HEK293 (cell line): ENCODE measurements around the gene RASD2.

Experiments
- CTCF ChIA-PET: fragments of 350-600 bp; formaldehyde crosslinking; extraction: SDS; loops from one replicate; lab custom pipeline; 2021; ENCODE audit warnings: antibody characterized with exemption; lab: Yijun Ruan, JAX
- POLR2A ChIA-PET: fragments of 300-600 bp; formaldehyde crosslinking; extraction: SDS; loops from one replicate; lab custom pipeline; 2020; ENCODE audit warnings: antibody characterized with exemption, inconsistent platforms; lab: Yijun Ruan, JAX
- H3K27ac ChIP-seq: fragments of 200-500 bp; sonication (Bioruptor generic); 2 replicates; pipeline ENCODE4 v1.5.1; 2014; ENCODE audit warnings: low read depth, low read length, control low read depth, inconsistent platforms; ENCODE audit errors: extremely low read depth
- H3K36me3 ChIP-seq, 2 experiments: fragments of 200-500 bp in 1 of 2; sonication (Bioruptor generic) in 1 of 2; 1 replicate in 1 of 2; 2 replicates in 1 of 2; pipeline ENCODE4 v1.5.1; 2014 to 2017; ENCODE audit warnings: inconsistent platforms in 2 of 2, low read length in 2 of 2; ENCODE audit not compliant: control insufficient read depth in 2 of 2, insufficient read depth in 1 of 2
- H3K4me1 ChIP-seq: fragments of 200-500 bp; sonication (Bioruptor generic); 2 replicates; pipeline ENCODE4 v1.5.1; 2014; ENCODE audit warnings: mild to moderate bottlenecking, low read length, inconsistent platforms; ENCODE audit not compliant: control insufficient read depth, insufficient read depth
- H3K4me3 ChIP-seq: 2 replicates; pipeline ENCODE4 v1.5.1; 2011; ENCODE audit warnings: low read depth, mild to moderate bottlenecking, control low read depth, low read length, moderate library complexity
- H3K9me3 ChIP-seq: fragments of 200-500 bp; sonication (Bioruptor generic); 2 replicates; pipeline ENCODE4 v1.5.1; 2014; ENCODE audit warnings: low read depth, low read length, inconsistent platforms; ENCODE audit not compliant: control insufficient read depth, insufficient read depth
- BCL11A ChIP-seq: fragments of 450-650 bp; formaldehyde crosslinking; IDR thresholded peaks from 2 replicates; pipeline ENCODE4 v1.5.1; 2016; ENCODE audit warnings: low read depth, missing biosample characterization, missing genetic modification characterization
- FEZF1 ChIP-seq: fragments of 450-650 bp; formaldehyde crosslinking; IDR thresholded peaks from 2 replicates; pipeline ENCODE4 v1.5.1; 2016; ENCODE audit warnings: missing biosample characterization, missing genetic modification characterization
- GLI4 ChIP-seq: fragments of 450-650 bp; formaldehyde crosslinking; IDR thresholded peaks from 2 replicates; pipeline ENCODE4 v1.5.1; 2016; ENCODE audit warnings: missing biosample characterization, missing genetic modification characterization
- GLIS1 ChIP-seq: fragments of 450-650 bp; formaldehyde crosslinking; IDR thresholded peaks from 2 replicates; pipeline ENCODE4 v1.5.1; 2016; ENCODE audit warnings: missing biosample characterization, missing genetic modification characterization
- HOXC10 ChIP-seq: sonication (generic); formaldehyde crosslinking; IDR thresholded peaks from 2 replicates; pipeline ENCODE4 v1.8.1; 2023; ENCODE audit warnings: mild to moderate bottlenecking, missing genetic modification reagents
- IKZF3 ChIP-seq: fragments of 450-650 bp; IDR thresholded peaks from 2 replicates; pipeline ENCODE4 v1.5.0; 2018; ENCODE audit warnings: missing biosample characterization, mild to moderate bottlenecking, missing genetic modification characterization, moderate library complexity
- KLF17 ChIP-seq: fragments of 450-650 bp; formaldehyde crosslinking; IDR thresholded peaks from 2 replicates; pipeline ENCODE4 v1.5.1; 2016; ENCODE audit warnings: missing biosample characterization, missing genetic modification characterization
- OSR2 ChIP-seq: fragments of 450-650 bp; formaldehyde crosslinking; IDR thresholded peaks from 2 replicates; pipeline ENCODE4 v1.5.1; 2016; ENCODE audit warnings: missing biosample characterization, missing genetic modification characterization
- PATZ1 ChIP-seq: fragments of 450-650 bp; formaldehyde crosslinking; IDR thresholded peaks from 2 replicates; pipeline ENCODE4 v1.5.1; 2016; ENCODE audit warnings: missing biosample characterization, missing genetic modification characterization
- REPIN1 ChIP-seq: fragments of 450-650 bp; formaldehyde crosslinking; IDR thresholded peaks from 2 replicates; pipeline ENCODE4 v1.5.1; 2017; ENCODE audit warnings: missing biosample characterization, missing genetic modification characterization, low read depth
- SETDB1 ChIP-seq: IDR thresholded peaks from one replicate; pipeline ENCODE4 v1.6.1; 2017; ENCODE audit warnings: mild to moderate bottlenecking, low read length, moderate library complexity, mixed read lengths; ENCODE audit not compliant: insufficient read length
- SP2 ChIP-seq: fragments of 450-650 bp; formaldehyde crosslinking; IDR thresholded peaks from 2 replicates; pipeline ENCODE4 v1.5.1; 2016; ENCODE audit warnings: missing biosample characterization, missing genetic modification characterization
- ZFP3 ChIP-seq: fragments of 450-650 bp; formaldehyde crosslinking; IDR thresholded peaks from 2 replicates; pipeline ENCODE4 v1.5.1; 2016; ENCODE audit warnings: low read depth, missing biosample characterization, missing genetic modification characterization
- ZIC2 ChIP-seq: fragments of 450-650 bp; formaldehyde crosslinking; IDR thresholded peaks from 2 replicates; pipeline ENCODE4 v1.5.1; 2016; ENCODE audit warnings: missing biosample characterization, missing genetic modification characterization
- ZNF114 ChIP-seq: fragments of 450-650 bp; formaldehyde crosslinking; IDR thresholded peaks from 2 replicates; pipeline ENCODE4 v1.5.0; 2017; ENCODE audit warnings: missing biosample characterization, missing genetic modification characterization
- ZNF16 ChIP-seq: fragments of 450-650 bp; formaldehyde crosslinking; IDR thresholded peaks from 2 replicates; pipeline ENCODE4 v1.5.1; 2016; ENCODE audit warnings: low read depth, missing biosample characterization, missing genetic modification characterization
- ZNF175 ChIP-seq: fragments of 450-650 bp; formaldehyde crosslinking; IDR thresholded peaks from 2 replicates; pipeline ENCODE4 v1.5.1; 2016; ENCODE audit warnings: missing biosample characterization, missing genetic modification characterization
- ZNF211 ChIP-seq: fragments of 450-650 bp; formaldehyde crosslinking; IDR thresholded peaks from 2 replicates; pipeline ENCODE4 v1.5.1; 2016; ENCODE audit warnings: low read depth, missing biosample characterization, missing genetic modification characterization
- ZNF292 ChIP-seq: fragments of 450-650 bp; formaldehyde crosslinking; IDR thresholded peaks from 2 replicates; pipeline ENCODE4 v1.5.1; 2016; ENCODE audit warnings: low read depth, missing biosample characterization, missing genetic modification characterization, borderline replicate concordance
- ZNF366 ChIP-seq: fragments of 450-650 bp; formaldehyde crosslinking; conservative IDR thresholded peaks from 2 replicates; pipeline ENCODE4 v1.5.1; 2016; ENCODE audit warnings: missing biosample characterization, missing genetic modification characterization
- ZNF416 ChIP-seq: fragments of 450-650 bp; formaldehyde crosslinking; IDR thresholded peaks from 2 replicates; pipeline ENCODE4 v1.5.1; 2016; ENCODE audit warnings: missing biosample characterization, missing genetic modification characterization
- ZNF664 ChIP-seq: fragments of 450-650 bp; formaldehyde crosslinking; IDR thresholded peaks from 2 replicates; pipeline ENCODE4 v1.5.1; 2016; ENCODE audit warnings: missing biosample characterization, missing genetic modification characterization
- ZNF843 ChIP-seq: fragments of 450-650 bp; formaldehyde crosslinking; IDR thresholded peaks from 2 replicates; pipeline ENCODE4 v1.5.1; 2016; ENCODE audit warnings: missing biosample characterization, missing genetic modification characterization
- TF ChIP-seq, protein P1 (sequence below): fragments of 450-650 bp; formaldehyde crosslinking; IDR thresholded peaks from 2 replicates; pipeline ENCODE4 v1.5.1; 2016; ENCODE audit warnings: missing biosample characterization, missing genetic modification characterization

Gene RASD2

GRCh38 chr22:35586771-35587170, 46.1 kb downstream of the RASD2 start (continued):
- TF ChIP-seq REPIN1 (tag by site-specific recombination) = no peak
- no peak for TF ChIP-seq ZFP3 (tag by site-specific recombination)

DNA sequence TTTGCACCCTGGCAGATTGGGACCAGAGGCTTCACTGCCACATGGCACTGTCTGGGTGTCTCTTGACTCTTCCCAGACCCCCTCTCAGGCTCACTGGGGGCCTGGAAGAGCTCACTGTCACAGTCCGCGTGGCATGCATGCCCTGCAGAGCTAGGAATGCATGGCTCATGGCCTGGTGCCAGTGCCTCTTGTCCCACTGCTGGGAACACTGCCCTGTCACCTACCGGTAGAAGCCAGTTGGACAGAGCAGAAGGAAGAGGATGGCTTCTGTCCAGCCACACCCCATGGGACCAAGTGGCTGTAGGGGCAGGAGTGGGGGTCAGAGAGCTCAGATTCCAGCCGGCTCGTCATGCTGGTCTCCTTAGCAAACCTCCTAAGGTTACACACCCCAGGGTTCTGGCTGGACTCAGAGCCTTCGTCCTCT, 46.8 kb downstream of the RASD2 start:
- TF ChIP-seq ZIC2 (tag by site-specific recombination) (peak; percentile 78), IKZF3 (tag by site-specific recombination) (no peak), GLIS1 (tag by site-specific recombination) (0 out of 2 replicates have a peak, but pooled peaks have one; percentile 15)
- POLR2A ChIA-PET = no interaction called here
- H3K9me3 ChIP-seq = no peaks in the 10 kb centered on the region
- H3K36me3 ChIP-seq = no peaks in the 10 kb centered on the region
- H3K4me1 ChIP-seq = peaks cover 7% of the 10 kb centered on the region; the same call in 1 of the 2 replicates
- CTCF ChIA-PET = interaction anchor here (0.6 to 1.0 kb wide), 2 partner anchors 16 to 157 kb away, joined by 3 to 6 read pairs; no protein-coding TSS in a partner anchor
- H3K4me3 ChIP-seq = no peak overlapping the region
- H3K27ac ChIP-seq = no peak overlapping the region

GRCh38 chr22:35587896-35588295, 47.3 kb downstream of the RASD2 start:
- Histone ChIP-seq H3K36me3 (no peaks in the 10 kb centered on the region), H3K4me1 (peaks cover 7% of the 10 kb centered on the region; the same call in 1 of the 2 replicates), H3K9me3 (no peaks in the 10 kb centered on the region), H3K4me3 (no peak overlapping the region), H3K27ac (no peak overlapping the region)
- ChIA-PET CTCF (interaction anchor here (1.0 kb wide), 1 partner anchor 157 kb away, joined by 6 read pairs; no protein-coding TSS in a partner anchor), POLR2A (no interaction called here)
- no peak for TF ChIP-seq ZNF16
- TF ChIP-seq ZNF664 (tag by site-specific recombination) = no peak

GRCh38 chr22:35589071-35589755, 48.6 kb downstream of the RASD2 start:
- Histone ChIP-seq H3K4me3 (no peak overlapping the region), H3K9me3 (no peaks in the 10 kb centered on the region), H3K36me3 (no peaks in the 10 kb centered on the region), H3K4me1 (peaks cover 7% of the 10 kb centered on the region; the same call in 1 of the 2 replicates), H3K27ac (no peak overlapping the region)
- ChIA-PET CTCF (interaction anchor here (1.0 kb wide), 2 partner anchors 238 to 333 kb away, joined by 3 read pairs; no protein-coding TSS in a partner anchor), POLR2A (interaction anchor here (0.8 to 1.0 kb wide), 5 partner anchors 30 to 311 kb away, joined by 3 to 7 read pairs (median 3); no protein-coding TSS in a partner anchor)
- no peak for TF ChIP-seq FEZF1
- TF ChIP-seq ZNF292 (tag by site-specific recombination) = no peak
- TF ChIP-seq, protein P1, sequence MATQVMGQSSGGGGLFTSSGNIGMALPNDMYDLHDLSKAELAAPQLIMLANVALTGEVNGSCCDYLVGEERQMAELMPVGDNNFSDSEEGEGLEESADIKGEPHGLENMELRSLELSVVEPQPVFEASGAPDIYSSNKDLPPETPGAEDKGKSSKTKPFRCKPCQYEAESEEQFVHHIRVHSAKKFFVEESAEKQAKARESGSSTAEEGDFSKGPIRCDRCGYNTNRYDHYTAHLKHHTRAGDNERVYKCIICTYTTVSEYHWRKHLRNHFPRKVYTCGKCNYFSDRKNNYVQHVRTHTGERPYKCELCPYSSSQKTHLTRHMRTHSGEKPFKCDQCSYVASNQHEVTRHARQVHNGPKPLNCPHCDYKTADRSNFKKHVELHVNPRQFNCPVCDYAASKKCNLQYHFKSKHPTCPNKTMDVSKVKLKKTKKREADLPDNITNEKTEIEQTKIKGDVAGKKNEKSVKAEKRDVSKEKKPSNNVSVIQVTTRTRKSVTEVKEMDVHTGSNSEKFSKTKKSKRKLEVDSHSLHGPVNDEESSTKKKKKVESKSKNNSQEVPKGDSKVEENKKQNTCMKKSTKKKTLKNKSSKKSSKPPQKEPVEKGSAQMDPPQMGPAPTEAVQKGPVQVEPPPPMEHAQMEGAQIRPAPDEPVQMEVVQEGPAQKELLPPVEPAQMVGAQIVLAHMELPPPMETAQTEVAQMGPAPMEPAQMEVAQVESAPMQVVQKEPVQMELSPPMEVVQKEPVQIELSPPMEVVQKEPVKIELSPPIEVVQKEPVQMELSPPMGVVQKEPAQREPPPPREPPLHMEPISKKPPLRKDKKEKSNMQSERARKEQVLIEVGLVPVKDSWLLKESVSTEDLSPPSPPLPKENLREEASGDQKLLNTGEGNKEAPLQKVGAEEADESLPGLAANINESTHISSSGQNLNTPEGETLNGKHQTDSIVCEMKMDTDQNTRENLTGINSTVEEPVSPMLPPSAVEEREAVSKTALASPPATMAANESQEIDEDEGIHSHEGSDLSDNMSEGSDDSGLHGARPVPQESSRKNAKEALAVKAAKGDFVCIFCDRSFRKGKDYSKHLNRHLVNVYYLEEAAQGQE (tag by site-specific recombination) = no peak
- peak; percentile 61 for TF ChIP-seq SETDB1
- TF ChIP-seq OSR2 (tag by site-specific recombination) = no peak
- TF ChIP-seq ZNF843 (tag by site-specific recombination) = no peak
- TF ChIP-seq ZNF416 = no peak
- no peak for TF ChIP-seq BCL11A (tag by site-specific recombination)
- no peak for TF ChIP-seq GLI4 (tag by site-specific recombination)
- TF ChIP-seq ZNF114 (tag by site-specific recombination) = no peak
- TF ChIP-seq ZNF211 (tag by site-specific recombination) = no peak
- TF ChIP-seq ZNF175 = no peak
- TF ChIP-seq HOXC10 (CRISPR knock-in tag) = no peak
- TF ChIP-seq SP2 (tag by site-specific recombination) = no peak
- TF ChIP-seq ZNF366 (tag by site-specific recombination) = peak; percentile 78
- peak; percentile 93 for TF ChIP-seq KLF17 (tag by site-specific recombination)
- TF ChIP-seq PATZ1 = peak; percentile 79
